WTC11 (cell line): ENCODE results near the gene ADAM12. TPM values are rescaled to one million over a fixed set of nuclear protein-coding genes. Genes with fewer than 3 reads are reported as not detected.
"Not testable (repeated sequence)": the region's sequence is repeated elsewhere in the genome, so short reads cannot be mapped to it uniquely, and the experiment has no call there.

Experiments used
- ATAC-seq: fragments of 200-7000 bp; cut with Tn5 transposase; 2 replicates; pipeline ENCODE4 v1.10.0; 2021; ENCODE audit warnings: mild to moderate bottlenecking, moderate library complexity
- CTCF ChIA-PET: fragments of 300-600 bp; sonication (Branson Sonifier 250); formaldehyde crosslinking; loops from one replicate; lab custom pipeline; 2021; ENCODE audit warnings: antibody characterized with exemption; lab: Charles Lee
- POLR2A ChIA-PET: fragments of 350-600 bp; sonication (Branson Sonifier 250); formaldehyde crosslinking; loops from one replicate; lab custom pipeline; 2021; ENCODE audit warnings: antibody characterized with exemption; lab: Charles Lee
- DNase-seq: peaks from one replicate; pipeline ENCODE4 v3.0.0; 2021; ENCODE audit warnings: low spot score
- H3K27ac Mint-ChIP-seq: 2 replicates; pipeline ENCODE4 v1.8.0; 2021; ENCODE audit warnings: mixed read lengths
- H3K27me3 Mint-ChIP-seq: 2 replicates; pipeline ENCODE4 v1.8.0; 2021; ENCODE audit warnings: low read depth, mild to moderate bottlenecking, moderate library complexity, mixed read lengths
- H3K36me3 Mint-ChIP-seq: 2 replicates; pipeline ENCODE4 v1.8.0; 2021; ENCODE audit warnings: mixed read lengths
- H3K4me1 Mint-ChIP-seq: 2 replicates; pipeline ENCODE4 v1.8.0; 2022; ENCODE audit warnings: mixed read lengths
- H3K4me3 Mint-ChIP-seq: 2 replicates; pipeline ENCODE4 v1.8.0; 2021; ENCODE audit warnings: mild to moderate bottlenecking, moderate library complexity, mixed read lengths
- H3K9me3 Mint-ChIP-seq: 2 replicates; pipeline ENCODE4 v1.8.0; 2021; ENCODE audit warnings: mixed read lengths
- ATF1 ChIP-seq: sonication (generic); formaldehyde crosslinking; IDR thresholded peaks from 2 replicates; pipeline ENCODE4 v1.8.1; 2023; ENCODE audit warnings: mild to moderate bottlenecking, moderate library complexity, missing genetic modification reagents
- CBFB ChIP-seq: sonication (generic); formaldehyde crosslinking; IDR thresholded peaks from 2 replicates; pipeline ENCODE4 v1.8.1; 2022; ENCODE audit warnings: mild to moderate bottlenecking, low read depth, missing genetic modification reagents
- ELF4 ChIP-seq: sonication (generic); formaldehyde crosslinking; IDR thresholded peaks from 2 replicates; pipeline ENCODE4 v1.8.1; 2022; ENCODE audit warnings: low read depth, mild to moderate bottlenecking, moderate library complexity, missing genetic modification reagents
- ESRRA ChIP-seq: sonication (generic); formaldehyde crosslinking; IDR thresholded peaks from 2 replicates; pipeline ENCODE4 v1.8.1; 2022; ENCODE audit warnings: mild to moderate bottlenecking, missing genetic modification reagents, borderline replicate concordance
- HMGA2 ChIP-seq: fragments of 250-450 bp; sonication (Bioruptor Pico); IDR thresholded peaks from 2 replicates; pipeline ENCODE4 v1.4.0; 2021; ENCODE audit warnings: mild to moderate bottlenecking, moderate library complexity
- IRF1 ChIP-seq: sonication (generic); formaldehyde crosslinking; IDR thresholded peaks from 2 replicates; pipeline ENCODE4 v1.8.0; 2023; ENCODE audit warnings: missing genetic modification reagents
- KAT7 ChIP-seq: sonication (generic); formaldehyde crosslinking; IDR thresholded peaks from 2 replicates; pipeline ENCODE4 v1.8.1; 2023; ENCODE audit warnings: missing genetic modification reagents, mild to moderate bottlenecking, borderline replicate concordance
- NFATC4 ChIP-seq: fragments of 250-450 bp; sonication (Bioruptor Pico); IDR thresholded peaks from 2 replicates; pipeline ENCODE4 v1.9.0; 2021; ENCODE audit warnings: mild to moderate bottlenecking
- NFE2L1 ChIP-seq: sonication (generic); formaldehyde crosslinking; IDR thresholded peaks from 2 replicates; pipeline ENCODE4 v1.8.1; 2023; ENCODE audit warnings: missing genetic modification reagents
- NR1H2 ChIP-seq: sonication (generic); formaldehyde crosslinking; IDR thresholded peaks from 2 replicates; pipeline ENCODE4 v1.9.0; 2021; ENCODE audit warnings: mild to moderate bottlenecking, moderate library complexity, missing genetic modification reagents
- NR2C2 ChIP-seq: sonication (generic); formaldehyde crosslinking; IDR thresholded peaks from 2 replicates; pipeline ENCODE4 v1.8.0; 2022; ENCODE audit warnings: mild to moderate bottlenecking, missing genetic modification reagents
- TEAD4 ChIP-seq: sonication (generic); formaldehyde crosslinking; IDR thresholded peaks from 2 replicates; pipeline ENCODE4 v1.8.0; 2022; ENCODE audit warnings: mild to moderate bottlenecking, missing genetic modification reagents
- ZBTB21 ChIP-seq: sonication (generic); formaldehyde crosslinking; IDR thresholded peaks from 2 replicates; pipeline ENCODE4 v1.8.1; 2023; ENCODE audit warnings: mild to moderate bottlenecking, missing genetic modification reagents, borderline replicate concordance
- ZNF121 ChIP-seq: sonication (generic); formaldehyde crosslinking; IDR thresholded peaks from 2 replicates; pipeline ENCODE4 v1.8.0; 2023; ENCODE audit warnings: missing genetic modification reagents
- ZNF423 ChIP-seq: fragments of 250-450 bp; sonication (Bioruptor Pico); IDR thresholded peaks from 2 replicates; pipeline ENCODE4 v2.1.2; 2022; ENCODE audit warnings: mild to moderate bottlenecking, moderate library complexity
- total RNA-seq: library from RNA; stranded (reverse); gene quantifications from 3 replicates; pipeline ENCODE4 v1.2.3, GENCODE V29; 2021
- TF ChIP-seq, protein P1 (sequence below): sonication (generic); formaldehyde crosslinking; IDR thresholded peaks from 2 replicates; pipeline ENCODE4 v1.8.1; 2022; ENCODE audit warnings: low read depth, missing genetic modification reagents, borderline replicate concordance
- TF ChIP-seq, protein P2 (sequence below): fragments of 250-450 bp; sonication (Bioruptor Pico); IDR thresholded peaks from 2 replicates; pipeline ENCODE4 v1.9.0; 2021; ENCODE audit warnings: mild to moderate bottlenecking
- TF ChIP-seq, protein P3 (sequence below): sonication (generic); formaldehyde crosslinking; IDR thresholded peaks from 2 replicates; pipeline ENCODE4 v1.8.0; 2022; ENCODE audit warnings: mild to moderate bottlenecking, missing genetic modification reagents
- TF ChIP-seq, protein P4 (sequence below): sonication (generic); formaldehyde crosslinking; IDR thresholded peaks from 2 replicates; pipeline ENCODE4 v1.8.0; 2023; ENCODE audit warnings: mild to moderate bottlenecking, missing genetic modification reagents
- TF ChIP-seq, protein P5 (sequence below): sonication (generic); formaldehyde crosslinking; IDR thresholded peaks from 2 replicates; pipeline ENCODE4 v1.8.0; 2022; ENCODE audit warnings: missing genetic modification reagents
- TF ChIP-seq, protein P6 (sequence below): sonication (generic); formaldehyde crosslinking; conservative IDR thresholded peaks from 2 replicates; pipeline ENCODE4 v1.8.1; 2022; ENCODE audit warnings: mild to moderate bottlenecking, missing genetic modification reagents

ADAM12 gene
- total RNA-seq, 1 experiment from 2014 or later: 0.22 TPM

- TF ChIP-seq, protein P1, sequence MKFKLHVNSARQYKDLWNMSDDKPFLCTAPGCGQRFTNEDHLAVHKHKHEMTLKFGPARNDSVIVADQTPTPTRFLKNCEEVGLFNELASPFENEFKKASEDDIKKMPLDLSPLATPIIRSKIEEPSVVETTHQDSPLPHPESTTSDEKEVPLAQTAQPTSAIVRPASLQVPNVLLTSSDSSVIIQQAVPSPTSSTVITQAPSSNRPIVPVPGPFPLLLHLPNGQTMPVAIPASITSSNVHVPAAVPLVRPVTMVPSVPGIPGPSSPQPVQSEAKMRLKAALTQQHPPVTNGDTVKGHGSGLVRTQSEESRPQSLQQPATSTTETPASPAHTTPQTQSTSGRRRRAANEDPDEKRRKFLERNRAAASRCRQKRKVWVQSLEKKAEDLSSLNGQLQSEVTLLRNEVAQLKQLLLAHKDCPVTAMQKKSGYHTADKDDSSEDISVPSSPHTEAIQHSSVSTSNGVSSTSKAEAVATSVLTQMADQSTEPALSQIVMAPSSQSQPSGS (CRISPR knock-in tag): no peak
- TF ChIP-seq, all 79 proteins: peak for 0
Observed at GRCh38 chr10:126349676-126350075, 38.6 kb downstream of the ADAM12 start (continued).

DNA sequence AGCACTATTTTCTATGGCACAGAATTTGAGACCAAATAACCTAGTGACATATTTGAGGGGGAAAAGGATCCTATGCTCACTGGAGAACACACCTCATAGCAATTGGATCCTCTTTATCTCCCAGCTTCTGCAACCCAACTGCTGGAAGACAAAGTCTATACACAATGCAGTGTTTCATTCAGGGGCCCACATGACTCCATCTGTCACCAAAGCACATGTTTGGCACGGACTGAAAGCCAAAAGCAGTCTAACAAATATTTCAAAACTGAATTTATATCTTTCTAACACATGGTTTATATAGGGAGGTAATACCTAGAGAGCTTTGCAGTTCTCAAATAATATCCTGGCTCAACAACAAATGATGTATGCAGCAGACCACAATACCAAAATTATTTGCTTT, 39.2 kb downstream of the ADAM12 start:
- Mint-ChIP-seq H3K4me3 (no peak overlapping the region), H3K9me3 (peaks cover 9% of the 10 kb centered on the region), H3K4me1 (peaks cover 13% of the 10 kb centered on the region), H3K36me3 (0 out of 2 replicates have a peak, but pooled peaks cover 2% of the 10 kb centered on the region), H3K27ac (no peak overlapping the region), H3K27me3 (peaks cover 3% of the 10 kb centered on the region; the same call in 1 of the 2 replicates)
- DNase-seq: no peak
- ChIA-PET CTCF (no interaction called here), POLR2A (no interaction called here)
- no peak for ATAC-seq
- TF ChIP-seq ESRRA (CRISPR knock-in tag): no peak
- no peak for TF ChIP-seq NR2C2 (CRISPR knock-in tag)
- no peak for TF ChIP-seq KAT7
- no peak for TF ChIP-seq ZNF121
- TF ChIP-seq ZNF423 (CRISPR knock-in tag): no peak
- TF ChIP-seq, protein P2, sequence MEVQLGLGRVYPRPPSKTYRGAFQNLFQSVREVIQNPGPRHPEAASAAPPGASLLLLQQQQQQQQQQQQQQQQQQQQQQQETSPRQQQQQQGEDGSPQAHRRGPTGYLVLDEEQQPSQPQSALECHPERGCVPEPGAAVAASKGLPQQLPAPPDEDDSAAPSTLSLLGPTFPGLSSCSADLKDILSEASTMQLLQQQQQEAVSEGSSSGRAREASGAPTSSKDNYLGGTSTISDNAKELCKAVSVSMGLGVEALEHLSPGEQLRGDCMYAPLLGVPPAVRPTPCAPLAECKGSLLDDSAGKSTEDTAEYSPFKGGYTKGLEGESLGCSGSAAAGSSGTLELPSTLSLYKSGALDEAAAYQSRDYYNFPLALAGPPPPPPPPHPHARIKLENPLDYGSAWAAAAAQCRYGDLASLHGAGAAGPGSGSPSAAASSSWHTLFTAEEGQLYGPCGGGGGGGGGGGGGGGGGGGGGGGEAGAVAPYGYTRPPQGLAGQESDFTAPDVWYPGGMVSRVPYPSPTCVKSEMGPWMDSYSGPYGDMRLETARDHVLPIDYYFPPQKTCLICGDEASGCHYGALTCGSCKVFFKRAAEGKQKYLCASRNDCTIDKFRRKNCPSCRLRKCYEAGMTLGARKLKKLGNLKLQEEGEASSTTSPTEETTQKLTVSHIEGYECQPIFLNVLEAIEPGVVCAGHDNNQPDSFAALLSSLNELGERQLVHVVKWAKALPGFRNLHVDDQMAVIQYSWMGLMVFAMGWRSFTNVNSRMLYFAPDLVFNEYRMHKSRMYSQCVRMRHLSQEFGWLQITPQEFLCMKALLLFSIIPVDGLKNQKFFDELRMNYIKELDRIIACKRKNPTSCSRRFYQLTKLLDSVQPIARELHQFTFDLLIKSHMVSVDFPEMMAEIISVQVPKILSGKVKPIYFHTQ (CRISPR knock-in tag): no peak
- no peak for TF ChIP-seq NR1H2 (CRISPR knock-in tag)
- TF ChIP-seq NFATC4 (CRISPR knock-in tag): no peak
- TF ChIP-seq ELF4: no peak
- TF ChIP-seq TEAD4 (CRISPR knock-in tag): no peak
- no peak for TF ChIP-seq NFE2L1 (CRISPR knock-in tag)
- TF ChIP-seq, protein P3, sequence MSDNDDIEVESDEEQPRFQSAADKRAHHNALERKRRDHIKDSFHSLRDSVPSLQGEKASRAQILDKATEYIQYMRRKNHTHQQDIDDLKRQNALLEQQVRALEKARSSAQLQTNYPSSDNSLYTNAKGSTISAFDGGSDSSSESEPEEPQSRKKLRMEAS (CRISPR knock-in tag): no peak
- TF ChIP-seq, protein P4, sequence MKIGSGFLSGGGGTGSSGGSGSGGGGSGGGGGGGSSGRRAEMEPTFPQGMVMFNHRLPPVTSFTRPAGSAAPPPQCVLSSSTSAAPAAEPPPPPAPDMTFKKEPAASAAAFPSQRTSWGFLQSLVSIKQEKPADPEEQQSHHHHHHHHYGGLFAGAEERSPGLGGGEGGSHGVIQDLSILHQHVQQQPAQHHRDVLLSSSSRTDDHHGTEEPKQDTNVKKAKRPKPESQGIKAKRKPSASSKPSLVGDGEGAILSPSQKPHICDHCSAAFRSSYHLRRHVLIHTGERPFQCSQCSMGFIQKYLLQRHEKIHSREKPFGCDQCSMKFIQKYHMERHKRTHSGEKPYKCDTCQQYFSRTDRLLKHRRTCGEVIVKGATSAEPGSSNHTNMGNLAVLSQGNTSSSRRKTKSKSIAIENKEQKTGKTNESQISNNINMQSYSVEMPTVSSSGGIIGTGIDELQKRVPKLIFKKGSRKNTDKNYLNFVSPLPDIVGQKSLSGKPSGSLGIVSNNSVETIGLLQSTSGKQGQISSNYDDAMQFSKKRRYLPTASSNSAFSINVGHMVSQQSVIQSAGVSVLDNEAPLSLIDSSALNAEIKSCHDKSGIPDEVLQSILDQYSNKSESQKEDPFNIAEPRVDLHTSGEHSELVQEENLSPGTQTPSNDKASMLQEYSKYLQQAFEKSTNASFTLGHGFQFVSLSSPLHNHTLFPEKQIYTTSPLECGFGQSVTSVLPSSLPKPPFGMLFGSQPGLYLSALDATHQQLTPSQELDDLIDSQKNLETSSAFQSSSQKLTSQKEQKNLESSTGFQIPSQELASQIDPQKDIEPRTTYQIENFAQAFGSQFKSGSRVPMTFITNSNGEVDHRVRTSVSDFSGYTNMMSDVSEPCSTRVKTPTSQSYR: no peak
- TF ChIP-seq, protein P5, sequence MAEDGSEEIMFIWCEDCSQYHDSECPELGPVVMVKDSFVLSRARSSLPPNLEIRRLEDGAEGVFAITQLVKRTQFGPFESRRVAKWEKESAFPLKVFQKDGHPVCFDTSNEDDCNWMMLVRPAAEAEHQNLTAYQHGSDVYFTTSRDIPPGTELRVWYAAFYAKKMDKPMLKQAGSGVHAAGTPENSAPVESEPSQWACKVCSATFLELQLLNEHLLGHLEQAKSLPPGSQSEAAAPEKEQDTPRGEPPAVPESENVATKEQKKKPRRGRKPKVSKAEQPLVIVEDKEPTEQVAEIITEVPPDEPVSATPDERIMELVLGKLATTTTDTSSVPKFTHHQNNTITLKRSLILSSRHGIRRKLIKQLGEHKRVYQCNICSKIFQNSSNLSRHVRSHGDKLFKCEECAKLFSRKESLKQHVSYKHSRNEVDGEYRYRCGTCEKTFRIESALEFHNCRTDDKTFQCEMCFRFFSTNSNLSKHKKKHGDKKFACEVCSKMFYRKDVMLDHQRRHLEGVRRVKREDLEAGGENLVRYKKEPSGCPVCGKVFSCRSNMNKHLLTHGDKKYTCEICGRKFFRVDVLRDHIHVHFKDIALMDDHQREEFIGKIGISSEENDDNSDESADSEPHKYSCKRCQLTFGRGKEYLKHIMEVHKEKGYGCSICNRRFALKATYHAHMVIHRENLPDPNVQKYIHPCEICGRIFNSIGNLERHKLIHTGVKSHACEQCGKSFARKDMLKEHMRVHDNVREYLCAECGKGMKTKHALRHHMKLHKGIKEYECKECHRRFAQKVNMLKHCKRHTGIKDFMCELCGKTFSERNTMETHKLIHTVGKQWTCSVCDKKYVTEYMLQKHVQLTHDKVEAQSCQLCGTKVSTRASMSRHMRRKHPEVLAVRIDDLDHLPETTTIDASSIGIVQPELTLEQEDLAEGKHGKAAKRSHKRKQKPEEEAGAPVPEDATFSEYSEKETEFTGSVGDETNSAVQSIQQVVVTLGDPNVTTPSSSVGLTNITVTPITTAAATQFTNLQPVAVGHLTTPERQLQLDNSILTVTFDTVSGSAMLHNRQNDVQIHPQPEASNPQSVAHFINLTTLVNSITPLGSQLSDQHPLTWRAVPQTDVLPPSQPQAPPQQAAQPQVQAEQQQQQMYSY (CRISPR knock-in tag): no peak
- TF ChIP-seq IRF1: no peak
- no peak for TF ChIP-seq ZBTB21
- TF ChIP-seq CBFB (CRISPR knock-in tag): no peak
- no peak for TF ChIP-seq ATF1 (CRISPR knock-in tag)
- TF ChIP-seq HMGA2 (CRISPR knock-in tag): no peak
- TF ChIP-seq, protein P6, sequence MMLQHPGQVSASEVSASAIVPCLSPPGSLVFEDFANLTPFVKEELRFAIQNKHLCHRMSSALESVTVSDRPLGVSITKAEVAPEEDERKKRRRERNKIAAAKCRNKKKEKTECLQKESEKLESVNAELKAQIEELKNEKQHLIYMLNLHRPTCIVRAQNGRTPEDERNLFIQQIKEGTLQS (CRISPR knock-in tag): no peak

GRCh38 chr10:126343496-126343895, 44.8 kb downstream of the ADAM12 start:
- CTCF ChIA-PET, DNase-seq, ATAC-seq, H3K4me3 Mint-ChIP-seq, POLR2A ChIA-PET, H3K27ac Mint-ChIP-seq, H3K27me3 Mint-ChIP-seq, H3K36me3 Mint-ChIP-seq: not testable (repeated sequence)
- peaks cover 12% of the 10 kb centered on the region for H3K4me1 Mint-ChIP-seq
- peaks cover 12% of the 10 kb centered on the region for H3K9me3 Mint-ChIP-seq
